OCI-LY1 (cell line): ENCODE data around the gene SLC15A1.

Source experiments
- H2AFZ ChIP-seq: fragments of 200-600 bp; sonication (generic), shearing (Covaris generic); 2 replicates; pipeline ENCODE4 v1.6.0; 2014; ENCODE audit warnings: antibody characterized with exemption, mild to moderate bottlenecking, low read length
- H3F3A ChIP-seq: fragments of 200-600 bp; sonication (generic), shearing (Covaris generic); 2 replicates; pipeline ENCODE4 v1.6.0; 2014; ENCODE audit warnings: mild to moderate bottlenecking, antibody characterized with exemption, low read length, moderate library complexity; ENCODE audit not compliant: insufficient read depth
- H3K27ac ChIP-seq: fragments of 200-600 bp; sonication (generic); 2 replicates; pipeline ENCODE4 v1.5.1; 2014; ENCODE audit warnings: low read length, mixed run types, mild to moderate bottlenecking, low read depth; ENCODE audit not compliant: poor library complexity, severe bottlenecking
- H3K27me3 ChIP-seq: fragments of 200-600 bp; sonication (generic); 2 replicates; pipeline ENCODE4 v1.6.0; 2014; ENCODE audit warnings: antibody characterized with exemption, mild to moderate bottlenecking, low read length, moderate library complexity; ENCODE audit not compliant: insufficient read depth
- H3K36me3 ChIP-seq: fragments of 200-600 bp; sonication (generic); 2 replicates; pipeline ENCODE4 v1.6.1; 2014; ENCODE audit warnings: mild to moderate bottlenecking, antibody characterized with exemption, low read length, moderate library complexity, mixed read lengths; ENCODE audit not compliant: insufficient read depth
- H3K4me1 ChIP-seq: fragments of 200-600 bp; sonication (generic); 2 replicates; pipeline ENCODE4 v1.5.1; 2014; ENCODE audit warnings: mild to moderate bottlenecking, low read length, moderate library complexity; ENCODE audit not compliant: insufficient read depth, severe bottlenecking
- H3K4me2 ChIP-seq: fragments of 200-600 bp; sonication (generic), shearing (Covaris generic); 2 replicates; pipeline ENCODE4 v1.6.1; 2014; ENCODE audit warnings: low read length
- H3K4me3 ChIP-seq: fragments of 200-600 bp; sonication (generic); 2 replicates; pipeline ENCODE4 v1.5.1; 2014; ENCODE audit warnings: low read length, low read depth, mild to moderate bottlenecking, mixed read lengths; ENCODE audit not compliant: poor library complexity, severe bottlenecking
- H3K79me2 ChIP-seq: fragments of 200-600 bp; shearing (Covaris generic); 2 replicates; pipeline ENCODE4 v1.6.1; 2016; ENCODE audit warnings: mixed run types, low read length, mixed read lengths; ENCODE audit not compliant: insufficient read depth
- H3K9ac ChIP-seq: fragments of 200-600 bp; sonication (generic), shearing (Covaris generic); 2 replicates; pipeline ENCODE4 v1.6.1; 2014; ENCODE audit warnings: mild to moderate bottlenecking, low read length, mixed read lengths
- H3K9me2 ChIP-seq: fragments of 200-600 bp; sonication (generic), shearing (Covaris generic); 2 replicates; pipeline ENCODE4 v1.6.1; 2014; ENCODE audit warnings: low read depth, mild to moderate bottlenecking, low read length, mixed read lengths
- H3K9me3 ChIP-seq: fragments of 200-600 bp; shearing (Covaris generic); 2 replicates; pipeline ENCODE4 v1.6.1; 2014; ENCODE audit warnings: low read length, mixed read lengths
- H4K20me1 ChIP-seq: fragments of 200-600 bp; sonication (generic), shearing (Covaris generic); 2 replicates; pipeline ENCODE4 v1.6.0; 2016; ENCODE audit warnings: mild to moderate bottlenecking, low read length; ENCODE audit not compliant: insufficient read depth
- CTCF ChIP-seq: fragments of 200-600 bp; sonication (generic), shearing (Covaris generic); IDR thresholded peaks from 2 replicates; pipeline ENCODE4 v1.5.1; 2017; ENCODE audit warnings: mild to moderate bottlenecking, antibody characterized with exemption, low read length, moderate library complexity, mixed read lengths
- EZH2 ChIP-seq: fragments of 200-600 bp; sonication (generic), shearing (Covaris generic); IDR thresholded peaks from 2 replicates; pipeline ENCODE4 v1.8.0; 2017; ENCODE audit warnings: borderline replicate concordance, mixed run types, mild to moderate bottlenecking, antibody characterized with exemption, low read length, moderate library complexity, mixed read lengths

Gene SLC15A1

GRCh38 chr13:98717891-98718290 is 34.6 kb downstream of the SLC15A1 start:
- no peak overlapping the region for H3K4me3 ChIP-seq
- H2AFZ ChIP-seq: no peak overlapping the region
- no peaks in the 10 kb centered on the region for H3K79me2 ChIP-seq
- no peak for TF ChIP-seq CTCF
- no peak for TF ChIP-seq EZH2
- H3K27ac ChIP-seq: no peak overlapping the region
- no peaks in the 10 kb centered on the region for H3F3A ChIP-seq
- H3K36me3 ChIP-seq: no peaks in the 10 kb centered on the region
- H3K4me2 ChIP-seq: no peak overlapping the region
- H3K9me2 ChIP-seq: no peaks in the 10 kb centered on the region
- H3K4me1 ChIP-seq: no peaks in the 10 kb centered on the region
- H4K20me1 ChIP-seq: no peaks in the 10 kb centered on the region
- H3K27me3 ChIP-seq: no peaks in the 10 kb centered on the region
- no peak overlapping the region for H3K9ac ChIP-seq
- H3K9me3 ChIP-seq: no peaks in the 10 kb centered on the region

GRCh38 chr13:98717256-98717655 is 35.2 kb downstream of the SLC15A1 start:
- Histone ChIP-seq H3K27ac (no peak overlapping the region), H3K36me3 (no peaks in the 10 kb centered on the region), H3F3A (no peaks in the 10 kb centered on the region), H3K9me2 (no peaks in the 10 kb centered on the region), H3K79me2 (no peaks in the 10 kb centered on the region), H4K20me1 (no peaks in the 10 kb centered on the region), H3K4me1 (no peaks in the 10 kb centered on the region), H3K4me3 (no peak overlapping the region), H3K9me3 (no peaks in the 10 kb centered on the region), H2AFZ (no peak overlapping the region), H3K9ac (no peak overlapping the region), H3K27me3 (no peaks in the 10 kb centered on the region), H3K4me2 (no peak overlapping the region)
- TF ChIP-seq EZH2: no peak

DNA sequence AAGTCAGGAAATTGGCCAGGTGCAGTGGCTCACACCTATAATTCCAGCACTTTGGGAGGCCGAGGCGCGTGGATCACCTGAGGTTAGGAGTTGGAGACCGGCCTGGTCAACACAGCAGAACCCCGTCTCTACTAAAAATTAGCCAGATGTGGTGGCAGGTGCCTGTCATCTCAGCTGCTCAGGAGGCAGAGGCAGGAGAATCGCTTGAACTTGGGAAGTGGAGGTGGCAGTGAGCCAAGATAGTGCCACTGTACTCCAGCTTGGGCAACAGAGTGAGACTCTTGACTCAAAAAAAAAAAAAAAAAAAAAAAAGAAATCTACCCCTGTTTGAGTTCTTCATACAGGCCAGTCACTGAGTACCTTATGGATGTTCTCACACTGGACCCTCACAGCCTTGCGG is 42.0 kb downstream of the SLC15A1 start:
- Histone ChIP-seq H3K27me3 (no peaks in the 10 kb centered on the region), H3K9me3 (no peaks in the 10 kb centered on the region), H3K4me1 (no peaks in the 10 kb centered on the region), H3F3A (no peaks in the 10 kb centered on the region), H4K20me1 (no peaks in the 10 kb centered on the region), H3K9ac (no peak overlapping the region), H3K4me3 (no peak overlapping the region), H3K36me3 (no peaks in the 10 kb centered on the region), H3K4me2 (no peak overlapping the region), H2AFZ (no peak overlapping the region), H3K9me2 (no peaks in the 10 kb centered on the region), H3K27ac (no peak overlapping the region), H3K79me2 (no peaks in the 10 kb centered on the region)
- TF ChIP-seq EZH2 (no peak), CTCF (no peak)

DNA sequence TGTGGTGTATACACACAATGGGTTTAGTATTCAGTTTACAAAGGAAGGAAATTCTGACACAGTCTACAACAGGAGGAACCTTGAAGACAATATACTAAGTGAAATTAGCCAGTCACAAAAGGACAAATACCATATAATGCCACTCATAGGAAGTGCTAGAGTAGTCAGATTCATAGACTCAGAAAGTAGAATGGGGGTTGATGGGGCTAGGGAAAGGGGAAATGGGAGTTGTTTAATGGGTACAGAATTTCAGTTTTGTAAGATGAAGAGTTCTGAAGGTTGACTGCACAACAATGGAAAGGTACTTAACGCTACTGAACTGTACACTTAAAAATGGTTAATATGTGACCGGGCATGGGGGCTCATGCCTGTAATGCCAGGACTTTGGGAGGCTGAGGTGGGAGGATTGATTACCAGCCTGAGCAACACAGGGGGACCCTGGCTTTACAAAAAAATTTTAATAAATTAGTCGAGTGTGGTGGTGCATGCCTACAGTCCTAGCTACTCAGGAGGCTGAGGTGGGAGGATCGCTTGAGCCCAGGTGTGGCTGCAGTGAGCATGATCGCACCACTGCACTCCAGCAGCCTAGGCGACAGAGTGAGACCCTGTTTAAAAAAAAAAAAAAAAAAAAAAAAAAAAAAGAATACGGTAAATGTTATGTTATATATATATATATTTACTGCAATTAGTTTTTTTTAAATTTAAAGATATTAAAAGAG is 45.0 kb downstream of the SLC15A1 start:
- H3K27ac ChIP-seq: no peak overlapping the region
- no peak overlapping the region for H3K4me2 ChIP-seq
- H2AFZ ChIP-seq: no peak overlapping the region
- H3K27me3 ChIP-seq: no peaks in the 10 kb centered on the region
- no peak overlapping the region for H3K9ac ChIP-seq
- H4K20me1 ChIP-seq: no peaks in the 10 kb centered on the region
- no peaks in the 10 kb centered on the region for H3K79me2 ChIP-seq
- no peaks in the 10 kb centered on the region for H3F3A ChIP-seq
- TF ChIP-seq EZH2: no peak
- TF ChIP-seq CTCF: no peak
- H3K9me2 ChIP-seq: no peaks in the 10 kb centered on the region
- no peaks in the 10 kb centered on the region for H3K9me3 ChIP-seq
- no peaks in the 10 kb centered on the region for H3K4me1 ChIP-seq
- H3K4me3 ChIP-seq: no peak overlapping the region
- no peaks in the 10 kb centered on the region for H3K36me3 ChIP-seq
